ENCODE data around the gene FNTB. TPM values are rescaled to one million over a fixed set of nuclear protein-coding genes. Genes with fewer than 3 reads are reported as not detected.

Gene FNTB
- total RNA-seq, 1 donor from 2014 or later = 9.7 TPM

DNA sequence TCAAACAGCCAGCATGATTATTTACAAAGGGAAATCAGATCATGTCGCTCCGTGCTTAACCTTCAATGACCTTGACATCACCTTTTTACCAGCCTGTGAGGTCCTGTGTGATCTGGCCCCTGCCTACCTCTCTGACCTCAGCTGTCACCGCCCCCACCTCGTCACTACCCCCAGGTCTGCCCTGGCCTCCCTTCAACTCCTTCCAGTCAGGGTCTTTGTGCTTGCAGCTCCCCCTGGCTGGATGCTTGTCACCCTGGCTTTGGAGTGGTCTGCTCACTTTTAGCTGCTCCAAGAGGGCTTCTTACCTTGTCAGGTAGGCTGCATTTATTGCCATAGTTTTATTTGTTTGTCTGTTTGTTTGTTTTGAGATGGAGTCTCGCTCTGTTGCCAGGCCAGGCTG, 123.8 kb downstream of the FNTB start:
- intact Hi-C loops (cut with micrococcal nuclease) = no loop called here

Other genes with a start within 250 kb of the FNTB start
- not detected in 2 replicates for gene SPTB, start 107.0 kb upstream of the FNTB start, total RNA-seq
- 57.8 and 67.9 TPM in 2 replicates for gene CHURC1, start 72.4 kb upstream of the FNTB start, total RNA-seq
- not detected in 2 replicates for gene GPX2, start 44.1 kb upstream of the FNTB start, total RNA-seq
- 5.7 and 6.3 TPM in 2 replicates for gene RAB15, start 14.6 kb upstream of the FNTB start, total RNA-seq
- 154 and 160 TPM in 2 replicates for gene MAX, start 115.6 kb downstream of the FNTB start, total RNA-seq

Measured in T-helper 1 cell treated with Interleukin-12 subunit alpha and Interleukin-12 subunit beta and Interleukin-4 antibody, amounts not matched to agents 30 ng/mL and 1 ng/mL, for 36 hours (primary cell).